Uterus (tissue), 4 donors: Measurements from ENCODE around the gene CLEC17A. TPM values are rescaled to one million over a fixed set of nuclear protein-coding genes. Genes with fewer than 3 reads are reported as not detected.
"Not testable (repeated sequence)": the region's sequence is repeated elsewhere in the genome, so short reads cannot be mapped to it uniquely, and the experiment has no call there.

ENCODE experiments used
- DNase-seq, 2 donors: peaks; one replicate each; pipeline ENCODE4 v3.0.0-alpha.2; 2019 to 2020
- H3K27ac ChIP-seq, 2 donors: fragments of 200-600 bp; sonication (generic); 1 replicate in 1 of 2; 2 replicates in 1 of 2; pipeline ENCODE4 v1.5.1; 2016 to 2018
- H3K27me3 ChIP-seq, 2 donors: fragments of 200-600 bp; sonication (generic); one replicate each; pipeline ENCODE4 v1.5.1; 2018 to 2019; ENCODE audit warnings: control low read depth in 1 of 2
- H3K36me3 ChIP-seq, 2 donors: fragments of 200-600 bp; sonication (generic); one replicate each; pipeline ENCODE4 v1.5.1; 2019; ENCODE audit warnings: control low read depth in 1 of 2
- H3K4me1 ChIP-seq, 2 donors: fragments of 200-600 bp; sonication (generic); one replicate each; pipeline ENCODE4 v1.5.1; 2018 to 2019; ENCODE audit warnings: control low read depth in 1 of 2
- H3K4me3 ChIP-seq, 2 donors: fragments of 200-600 bp; sonication (generic); 1 replicate in 1 of 2; 2 replicates in 1 of 2; pipeline ENCODE4 v1.5.1; 2018 to 2019; ENCODE audit warnings: mild to moderate bottlenecking in 1 of 2
- H3K9me3 ChIP-seq, 2 donors: fragments of 200-600 bp; sonication (generic); one replicate each; pipeline ENCODE4 v1.5.1; 2019; ENCODE audit warnings: control low read depth in 1 of 2
- CTCF ChIP-seq, 4 experiments: fragments of 200-600 bp in 2 of 4; fragments of 450-650 bp in 2 of 4; sonication (generic) in 2 of 4; IDR thresholded peaks; one replicate each; pipeline ENCODE4 v1.5.1; 2016 to 2019; ENCODE audit warnings: antibody characterized with exemption in 4 of 4, mild to moderate bottlenecking in 2 of 4, moderate library complexity in 1 of 4
- POLR2A ChIP-seq, 2 donors: fragments of 450-650 bp; IDR thresholded peaks; one replicate each; pipeline ENCODE4 v1.6.1; 2016; ENCODE audit warnings: antibody characterized with exemption in 2 of 2, mild to moderate bottlenecking in 1 of 2, moderate library complexity in 1 of 2
- intact Hi-C: fragments of 100-400 bp; cut with DNase I; formaldehyde crosslinking; loops from one replicate; pipeline ENCODE4 v1.15.1; 2023; ENCODE audit warnings: low total_unique reads
- total RNA-seq, 4 donors: library from RNA; depleted of rRNA in 3 of 4; stranded (reverse); fragments of >200 nt in 3 of 4; gene quantifications; one replicate each; pipeline versions ENCODE4 v1.1.0 to v1.2.4, GENCODE V29; 2014 to 2023
- donor health status: DM: yes; HTN: yes; CAD: no.

The CLEC17A gene
- total RNA-seq, 4 donors from 2014 or later = 0.55 TPM; not detected in 3

- no peak overlapping the region for H3K4me3 ChIP-seq
- no peaks in the 10 kb centered on the region for H3K4me1 ChIP-seq
- no peak for DNase-seq
- intact Hi-C loops = no loop called here
- no peaks in the 10 kb centered on the region for H3K36me3 ChIP-seq
- no peak overlapping the region for H3K27ac ChIP-seq
- H3K27me3 ChIP-seq = no peaks in the 10 kb centered on the region
- TF ChIP-seq CTCF (IDR thresholded peaks at IDR 0.05) (no peak), POLR2A (IDR thresholded peaks at IDR 0.05) (no peak)
- H3K9me3 ChIP-seq = peaks cover 0 to 7% of the 10 kb centered on the region in 2 donors
Measured at GRCh38 chr19:14615623-14616022, 32.7 kb downstream of the CLEC17A start.

- no peak overlapping the region for H3K4me3 ChIP-seq
- no peaks in the 10 kb centered on the region for H3K36me3 ChIP-seq
- TF ChIP-seq CTCF (IDR thresholded peaks at IDR 0.05) = no peak
- no peak for TF ChIP-seq POLR2A (IDR thresholded peaks at IDR 0.05)
- intact Hi-C loops = no loop called here
- no peaks in the 10 kb centered on the region for H3K4me1 ChIP-seq
- H3K27ac ChIP-seq = no peak overlapping the region
- H3K27me3 ChIP-seq = no peaks in the 10 kb centered on the region
- peaks cover 0 to 7% of the 10 kb centered on the region in 2 donors for H3K9me3 ChIP-seq
- no peak for DNase-seq
Measured at GRCh38 chr19:14616407-14616806, 33.5 kb downstream of the CLEC17A start.

- H3K36me3 ChIP-seq = no peaks in the 10 kb centered on the region
- no peaks in the 10 kb centered on the region for H3K27me3 ChIP-seq
- intact Hi-C loops = no loop called here
- TF ChIP-seq CTCF (IDR thresholded peaks at IDR 0.05) = no peak
- no peak for TF ChIP-seq POLR2A (IDR thresholded peaks at IDR 0.05)
- DNase-seq = no peak
- peaks cover 0 to 7% of the 10 kb centered on the region in 2 donors for H3K9me3 ChIP-seq
- H3K27ac ChIP-seq = no peak overlapping the region
- H3K4me1 ChIP-seq = no peaks in the 10 kb centered on the region
- H3K4me3 ChIP-seq = no peak overlapping the region
Measured at GRCh38 chr19:14619404-14619803, 36.5 kb downstream of the CLEC17A start.

GRCh38 chr19:14624491-14624890, 41.6 kb downstream of the CLEC17A start:
- DNase-seq, H3K9me3 ChIP-seq, H3K4me3 ChIP-seq, H3K36me3 ChIP-seq, H3K27me3 ChIP-seq, H3K27ac ChIP-seq, intact Hi-C loops, H3K4me1 ChIP-seq: not testable (repeated sequence)

- H3K27me3 ChIP-seq = no peaks in the 10 kb centered on the region
- intact Hi-C loops = no loop called here
- no peaks in the 10 kb centered on the region for H3K36me3 ChIP-seq
- no peak overlapping the region for H3K4me3 ChIP-seq
- TF ChIP-seq CTCF (IDR thresholded peaks at IDR 0.05) (no peak), POLR2A (IDR thresholded peaks at IDR 0.05) (no peak)
- no peaks in the 10 kb centered on the region for H3K4me1 ChIP-seq
- no peak overlapping the region for H3K27ac ChIP-seq
- DNase-seq = no peak
- no peaks in the 10 kb centered on the region for H3K9me3 ChIP-seq
Measured at GRCh38 chr19:14629557-14629956, 46.7 kb downstream of the CLEC17A start.

- intact Hi-C loops = no loop called here
- H3K4me3 ChIP-seq = no peak overlapping the region
- H3K9me3 ChIP-seq = no peaks in the 10 kb centered on the region
- no peak overlapping the region for H3K27ac ChIP-seq
- H3K27me3 ChIP-seq = no peaks in the 10 kb centered on the region
- no peak for TF ChIP-seq CTCF (IDR thresholded peaks at IDR 0.05)
- no peak for TF ChIP-seq POLR2A (IDR thresholded peaks at IDR 0.05)
- no peaks in the 10 kb centered on the region for H3K36me3 ChIP-seq
- no peak for DNase-seq
- H3K4me1 ChIP-seq = no peaks in the 10 kb centered on the region
Measured at GRCh38 chr19:14632286-14632685, 49.4 kb downstream of the CLEC17A start.
